Dendritic cell treated with granulocyte-macrophage colony-stimulating factor and Interleukin-4, amounts not matched to agents 40 ng/mL and 50 ng/mL, for 4 days (primary cell): Measurements from ENCODE around the gene LRSAM1.

Source experiments
- H3K27ac Mint-ChIP-seq: one replicate; pipeline ENCODE4 v1.8.0; 2022; ENCODE audit warnings: mild to moderate bottlenecking, mixed read lengths
- H3K27me3 Mint-ChIP-seq: one replicate; pipeline ENCODE4 v1.8.0; 2022; ENCODE audit warnings: mild to moderate bottlenecking, mixed read lengths
- H3K36me3 Mint-ChIP-seq: one replicate; pipeline ENCODE4 v1.8.0; 2022; ENCODE audit warnings: low read depth, mixed read lengths
- H3K4me1 Mint-ChIP-seq: one replicate; pipeline ENCODE4 v1.8.0; 2022; ENCODE audit warnings: low read depth, mixed read lengths
- H3K4me3 Mint-ChIP-seq: one replicate; pipeline ENCODE4 v1.8.0; 2022; ENCODE audit warnings: mild to moderate bottlenecking, moderate library complexity, mixed read lengths
- H3K9me3 Mint-ChIP-seq: one replicate; pipeline ENCODE4 v1.8.0; 2022; ENCODE audit warnings: mixed read lengths
- intact Hi-C: fragments of 100-400 bp; cut with micrococcal nuclease; formaldehyde crosslinking; loops from one replicate; pipeline ENCODE4 v1.15.0; 2022

Gene LRSAM1

GRCh38 chr9:127549751-127550150, 98.4 kb downstream of the LRSAM1 start:
- Mint-ChIP-seq H3K4me3 (no peak overlapping the region), H3K4me1 (peaks cover 95% of the 10 kb centered on the region), H3K27me3 (no peaks in the 10 kb centered on the region), H3K9me3 (no peaks in the 10 kb centered on the region), H3K27ac (peak overlapping the region; percentile 71), H3K36me3 (peaks cover 84% of the 10 kb centered on the region)
- intact Hi-C loops, result loop anchor here (5.0 kb wide), 1 partner anchor 38 kb away; no protein-coding TSS in a partner anchor

- Mint-ChIP-seq H3K4me1 (peaks cover 95% of the 10 kb centered on the region), H3K27ac (peak overlapping the region; percentile 71), H3K4me3 (peak overlapping the region; percentile 18), H3K9me3 (no peaks in the 10 kb centered on the region), H3K27me3 (no peaks in the 10 kb centered on the region), H3K36me3 (peaks cover 83% of the 10 kb centered on the region)
- intact Hi-C loops, result no loop called here
Observed at GRCh38 chr9:127550282-127550681, 99.0 kb downstream of the LRSAM1 start.

GRCh38 chr9:127550751-127551150, 99.4 kb downstream of the LRSAM1 start:
- H3K27ac Mint-ChIP-seq, result peak overlapping the region; percentile 71
- no peaks in the 10 kb centered on the region for H3K27me3 Mint-ChIP-seq
- intact Hi-C loops, result no loop called here
- H3K9me3 Mint-ChIP-seq, result no peaks in the 10 kb centered on the region
- peak overlapping the region; percentile 44 for H3K4me3 Mint-ChIP-seq
- H3K36me3 Mint-ChIP-seq, result peaks cover 82% of the 10 kb centered on the region
- peaks cover 95% of the 10 kb centered on the region for H3K4me1 Mint-ChIP-seq
